ENCODE data around the gene LRRC8B.

DNA sequence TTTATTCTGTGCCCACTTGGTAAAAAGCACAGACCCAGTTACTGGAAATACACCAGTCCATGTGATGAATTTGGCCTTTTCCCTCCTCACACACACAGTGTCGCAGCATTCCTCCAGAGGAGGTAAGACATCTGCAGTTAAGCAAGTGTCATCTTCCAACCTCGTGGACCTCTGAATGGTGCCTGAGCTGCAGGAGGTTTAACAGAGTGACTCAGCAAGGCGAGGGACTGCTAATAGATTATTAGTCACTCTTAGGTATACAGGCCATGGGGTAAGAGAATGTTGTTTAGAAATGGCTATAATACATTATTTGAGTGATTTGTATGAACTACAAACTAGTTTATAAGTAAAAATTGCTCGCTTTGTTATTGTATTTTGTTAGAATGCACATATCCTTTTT is 8.6 kb upstream of the LRRC8B start:
- TF ChIP-seq, protein P1, sequence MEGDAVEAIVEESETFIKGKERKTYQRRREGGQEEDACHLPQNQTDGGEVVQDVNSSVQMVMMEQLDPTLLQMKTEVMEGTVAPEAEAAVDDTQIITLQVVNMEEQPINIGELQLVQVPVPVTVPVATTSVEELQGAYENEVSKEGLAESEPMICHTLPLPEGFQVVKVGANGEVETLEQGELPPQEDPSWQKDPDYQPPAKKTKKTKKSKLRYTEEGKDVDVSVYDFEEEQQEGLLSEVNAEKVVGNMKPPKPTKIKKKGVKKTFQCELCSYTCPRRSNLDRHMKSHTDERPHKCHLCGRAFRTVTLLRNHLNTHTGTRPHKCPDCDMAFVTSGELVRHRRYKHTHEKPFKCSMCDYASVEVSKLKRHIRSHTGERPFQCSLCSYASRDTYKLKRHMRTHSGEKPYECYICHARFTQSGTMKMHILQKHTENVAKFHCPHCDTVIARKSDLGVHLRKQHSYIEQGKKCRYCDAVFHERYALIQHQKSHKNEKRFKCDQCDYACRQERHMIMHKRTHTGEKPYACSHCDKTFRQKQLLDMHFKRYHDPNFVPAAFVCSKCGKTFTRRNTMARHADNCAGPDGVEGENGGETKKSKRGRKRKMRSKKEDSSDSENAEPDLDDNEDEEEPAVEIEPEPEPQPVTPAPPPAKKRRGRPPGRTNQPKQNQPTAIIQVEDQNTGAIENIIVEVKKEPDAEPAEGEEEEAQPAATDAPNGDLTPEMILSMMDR (IDR thresholded peaks at IDR 0.05; ENCODE audit: poor library complexity): no peak
- TF ChIP-seq EZH2 (IDR thresholded peaks at IDR 0.05; ENCODE audit: borderline replicate concordance): no peak

Measured in hepatocyte (in vitro differentiated cells).